ENCODE data around the gene FECH. TPM values are rescaled to one million over a fixed set of nuclear protein-coding genes. Genes with fewer than 3 reads are reported as not detected.
"Not testable (repeated sequence)": the region's sequence is repeated elsewhere in the genome, so short reads cannot be mapped to it uniquely, and the experiment has no call there.

The FECH gene
- total and polyA plus RNA-seq, 8 donors, result 0.58 to 387 (median 8.2) TPM

DNA sequence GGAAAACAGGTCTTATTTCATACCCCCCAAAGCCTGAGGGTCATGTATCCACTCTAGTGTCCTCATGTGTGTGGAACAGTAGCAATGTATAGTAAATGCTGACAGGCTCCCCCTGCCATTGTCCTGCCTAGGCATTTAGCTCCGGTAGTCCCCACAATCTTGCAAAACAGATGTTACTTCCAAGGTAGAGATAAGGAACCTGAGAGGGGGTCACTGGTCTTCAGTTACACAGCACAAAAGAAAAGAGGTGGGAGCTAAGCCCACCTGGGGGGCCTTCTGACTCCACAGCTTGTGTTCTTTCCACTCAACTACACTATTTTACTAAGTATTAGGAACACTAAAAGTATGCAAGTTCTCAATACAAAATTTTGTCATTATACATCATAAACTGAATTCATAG, 17.4 kb upstream of the FECH start:
- no peak for TF ChIP-seq CTCF (IDR thresholded peaks at IDR 0.05)
- TF ChIP-seq POLR2AphosphoS5 (IDR thresholded peaks at IDR 0.05), result no peak
- no peak for TF ChIP-seq EP300 (IDR thresholded peaks at IDR 0.05)
- no peak for TF ChIP-seq POLR2A (IDR thresholded peaks at IDR 0.05)
- no peak for DNase-seq
- intact Hi-C loops (cut with DNase I; ENCODE audit: low total_unique reads), result no loop called here
- WGBS, 5 donors, result 62 to 80% (median 70%) methylated on average over 1 of the region's 1 CpG
- Histone ChIP-seq H3K27ac (no peak overlapping the region), H3K27me3 (no peaks in the 10 kb centered on the region), H3K36me3 (peaks cover 84 to 100% (median 100%) of the 10 kb centered on the region in 4 donors), H3K9me3 (no peaks in the 10 kb centered on the region), H3K4me1 (no peaks in the 10 kb centered on the region), H3K4me3 (no peak overlapping the region)

DNA sequence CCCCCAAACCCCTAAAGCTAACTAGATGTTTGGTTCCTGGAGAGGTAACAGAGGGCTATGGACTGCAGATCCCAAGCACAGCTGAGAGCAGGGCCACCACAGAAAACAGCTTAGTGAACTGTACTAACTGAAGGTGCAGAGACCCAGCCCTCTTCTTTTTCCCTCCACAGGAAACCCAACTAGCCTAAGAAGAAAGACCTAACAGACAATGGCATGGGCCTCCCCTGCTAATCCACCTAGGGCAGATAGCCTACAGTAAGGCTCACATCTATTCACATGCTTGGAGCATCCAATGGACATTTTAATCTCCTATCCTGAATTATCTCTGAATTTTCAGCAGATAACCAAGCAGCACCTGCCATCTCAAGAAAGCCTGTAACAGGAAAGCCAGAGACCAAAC, 8.8 kb upstream of the FECH start:
- Histone ChIP-seq H3K9me3 (no peaks in the 10 kb centered on the region), H3K36me3 (peaks cover 9 to 29% (median 24%) of the 10 kb centered on the region in 4 donors), H3K27ac (no peak overlapping the region), H3K27me3 (no peaks in the 10 kb centered on the region), H3K4me1 (no peaks in the 10 kb centered on the region), H3K4me3 (no peak overlapping the region)
- TF ChIP-seq CTCF (IDR thresholded peaks at IDR 0.05) (no peak), POLR2AphosphoS5 (IDR thresholded peaks at IDR 0.05) (no peak), EP300 (IDR thresholded peaks at IDR 0.05) (no peak), POLR2A (IDR thresholded peaks at IDR 0.05) (no peak)
- intact Hi-C loops (cut with DNase I; ENCODE audit: low total_unique reads), result no loop called here
- no peak for DNase-seq

GRCh38 chr18:57592716-57593115, 6.2 kb upstream of the FECH start:
- H3K4me1 ChIP-seq; H3K27me3 ChIP-seq; H3K36me3 ChIP-seq; H3K9me3 ChIP-seq; intact Hi-C loops (cut with DNase I; ENCODE audit: low total_unique reads); H3K27ac ChIP-seq; DNase-seq; H3K4me3 ChIP-seq: not testable (repeated sequence)
- 84 to 95% (median 88%) methylated on average over 4 of the region's 4 CpGs for WGBS, 5 donors

GRCh38 chr18:57589161-57589560, 2.7 kb upstream of the FECH start:
- intact Hi-C loops (cut with DNase I; ENCODE audit: low total_unique reads), result no loop called here
- TF ChIP-seq EP300 (IDR thresholded peaks at IDR 0.05), result no peak
- no peak for TF ChIP-seq POLR2A (IDR thresholded peaks at IDR 0.05)
- no peak for TF ChIP-seq POLR2AphosphoS5 (IDR thresholded peaks at IDR 0.05)
- no peak for TF ChIP-seq CTCF (IDR thresholded peaks at IDR 0.05)
- 68 to 79% (median 71%) methylated on average over 2 of the region's 2 CpGs for WGBS, 5 donors
- Histone ChIP-seq H3K4me1 (peaks cover 11 to 20% (median 18%) of the 10 kb centered on the region in 4 donors), H3K36me3 (no peaks in the 10 kb centered on the region), H3K9me3 (no peaks in the 10 kb centered on the region), H3K27me3 (no peaks in the 10 kb centered on the region), H3K4me3 (no peak overlapping the region), H3K27ac (no peak overlapping the region)
- no peak for DNase-seq

DNA sequence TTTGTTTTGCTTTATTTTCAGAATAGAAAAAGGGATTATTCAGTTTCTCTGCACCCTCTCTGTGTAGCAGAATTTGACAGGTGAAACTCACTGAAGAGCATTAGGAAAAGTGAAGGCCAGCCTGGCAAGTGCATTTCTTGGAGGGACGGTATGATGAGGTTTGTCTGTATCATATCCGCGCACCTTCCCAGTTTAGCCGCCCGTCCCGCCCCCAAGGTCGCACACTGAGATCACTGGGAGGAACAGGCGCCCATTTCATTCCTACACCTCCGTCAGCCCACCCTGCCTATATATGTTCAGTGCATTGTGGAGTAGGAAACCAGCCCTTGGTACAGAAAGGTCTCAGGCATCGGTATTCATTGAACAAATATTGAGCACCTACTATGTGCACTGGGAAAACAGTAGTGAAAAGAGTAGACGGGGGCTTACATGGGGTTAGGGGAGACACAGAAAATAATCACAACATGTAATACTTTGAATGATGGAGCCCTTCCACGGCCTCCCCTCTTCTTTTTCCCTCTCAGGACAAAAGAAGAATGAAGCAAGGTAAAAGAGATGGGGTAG, 678 bp upstream of the FECH start:
- intact Hi-C loops (cut with DNase I; ENCODE audit: low total_unique reads), result no loop called here
- H3K4me3 ChIP-seq, result peak overlapping the region; percentile 70 to 96 (median 70)
- no peaks in the 10 kb centered on the region for H3K9me3 ChIP-seq
- H3K36me3 ChIP-seq, result peaks cover 0 to 7% (median 3%) of the 10 kb centered on the region in 4 donors
- DNase-seq, result peak in 1 of 2 donors; percentile 24
- H3K4me1 ChIP-seq, result peaks cover 11 to 20% (median 18%) of the 10 kb centered on the region in 4 donors
- 76 to 83% (median 80%) methylated on average over 12 of the region's 12 CpGs for WGBS, 5 donors
- H3K27ac ChIP-seq, result peak overlapping the region in 4 of 5 donors; percentile 91 to 92 (median 91)
- TF ChIP-seq POLR2A (IDR thresholded peaks at IDR 0.05), result no peak
- H3K27me3 ChIP-seq, result no peaks in the 10 kb centered on the region

Data from stomach (tissue), 9 donors.